Tibial artery (tissue), 4 donors: ENCODE data around the gene ACYP2.

ENCODE experiments used
- DNase-seq, 2 donors: peaks; one replicate each; pipeline ENCODE4 v3.0.0-alpha.2; 2019
- H3K27ac ChIP-seq, 2 donors: fragments of 200-600 bp; sonication (generic) in 1 of 2; 1 replicate in 1 of 2; 2 replicates in 1 of 2; pipeline ENCODE4 v1.5.1; 2018 to 2019; ENCODE audit warnings: mild to moderate bottlenecking in 1 of 2
- H3K27me3 ChIP-seq, 2 donors: fragments of 200-600 bp; sonication (generic) in 1 of 2; one replicate each; pipeline versions ENCODE4 v1.5.1 to v1.6.0; 2016 to 2019
- H3K36me3 ChIP-seq, 3 donors: fragments of 200-600 bp; sonication (generic) in 2 of 3; one replicate each; pipeline ENCODE4 v1.5.1; 2016 to 2019; ENCODE audit warnings: mild to moderate bottlenecking in 2 of 3
- H3K4me1 ChIP-seq, 4 donors: fragments of 200-600 bp; sonication (generic) in 2 of 4; 1 replicate in 3 of 4; 2 replicates in 1 of 4; pipeline ENCODE4 v1.5.1; 2016 to 2019
- H3K4me3 ChIP-seq, 2 donors: fragments of 200-600 bp; sonication (generic) in 1 of 2; 1 replicate in 1 of 2; 2 replicates in 1 of 2; pipeline ENCODE4 v1.5.1; 2018 to 2019; ENCODE audit warnings: mild to moderate bottlenecking in 2 of 2
- H3K9me3 ChIP-seq, 3 donors: fragments of 200-600 bp; sonication (generic) in 1 of 3; one replicate each; pipeline ENCODE4 v1.5.1; 2016 to 2019
- CTCF ChIP-seq, 2 experiments: fragments of 200-600 bp in 1 of 2; fragments of 450-650 bp in 1 of 2; IDR thresholded peaks; one replicate each; pipeline ENCODE4 v1.5.1; 2017 to 2019; ENCODE audit warnings: antibody characterized with exemption in 2 of 2, mild to moderate bottlenecking in 1 of 2, moderate library complexity in 1 of 2
- intact Hi-C: fragments of 100-400 bp; cut with DNase I; formaldehyde crosslinking; loops from one replicate; pipeline ENCODE4 v1.15.0; 2023; ENCODE audit warnings: low total_unique reads

Gene ACYP2

GRCh38 chr2:54348646-54349045 is 233.2 kb downstream of the ACYP2 start:
- Histone ChIP-seq H3K27me3 (no peaks in the 10 kb centered on the region), H3K9me3 (no peaks in the 10 kb centered on the region), H3K4me3 (no peak overlapping the region), H3K36me3 (no peaks in the 10 kb centered on the region), H3K27ac (no peak overlapping the region), H3K4me1 (no peaks in the 10 kb centered on the region)
- no peak for DNase-seq
- intact Hi-C loops, result no loop called here
- no peak for TF ChIP-seq CTCF (IDR thresholded peaks at IDR 0.05)

GRCh38 chr2:54350426-54350825 is 235.0 kb downstream of the ACYP2 start:
- H3K9me3 ChIP-seq, result no peaks in the 10 kb centered on the region
- no peak overlapping the region for H3K4me3 ChIP-seq
- no peak overlapping the region for H3K27ac ChIP-seq
- no peak for TF ChIP-seq CTCF (IDR thresholded peaks at IDR 0.05)
- no peaks in the 10 kb centered on the region for H3K36me3 ChIP-seq
- no peaks in the 10 kb centered on the region for H3K4me1 ChIP-seq
- H3K27me3 ChIP-seq, result no peaks in the 10 kb centered on the region
- intact Hi-C loops, result no loop called here
- DNase-seq, result no peak

GRCh38 chr2:54353216-54353615 is 237.8 kb downstream of the ACYP2 start:
- intact Hi-C loops, result no loop called here
- Histone ChIP-seq H3K27me3 (no peaks in the 10 kb centered on the region), H3K4me3 (no peak overlapping the region), H3K4me1 (no peaks in the 10 kb centered on the region), H3K9me3 (no peaks in the 10 kb centered on the region), H3K27ac (no peak overlapping the region), H3K36me3 (no peaks in the 10 kb centered on the region)
- TF ChIP-seq CTCF (IDR thresholded peaks at IDR 0.05), result no peak
- no peak for DNase-seq
